OCI-LY1 (cell line): ENCODE results near the gene NUDT9.

Experiments used
- H2AFZ ChIP-seq: fragments of 200-600 bp; sonication (generic), shearing (Covaris generic); 2 replicates; pipeline ENCODE4 v1.6.0; 2014; ENCODE audit warnings: antibody characterized with exemption, mild to moderate bottlenecking, low read length
- H3F3A ChIP-seq: fragments of 200-600 bp; sonication (generic), shearing (Covaris generic); 2 replicates; pipeline ENCODE4 v1.6.0; 2014; ENCODE audit warnings: mild to moderate bottlenecking, antibody characterized with exemption, low read length, moderate library complexity; ENCODE audit not compliant: insufficient read depth
- H3K27ac ChIP-seq: fragments of 200-600 bp; sonication (generic); 2 replicates; pipeline ENCODE4 v1.5.1; 2014; ENCODE audit warnings: low read length, mixed run types, mild to moderate bottlenecking, low read depth; ENCODE audit not compliant: poor library complexity, severe bottlenecking
- H3K27me3 ChIP-seq: fragments of 200-600 bp; sonication (generic); 2 replicates; pipeline ENCODE4 v1.6.0; 2014; ENCODE audit warnings: antibody characterized with exemption, mild to moderate bottlenecking, low read length, moderate library complexity; ENCODE audit not compliant: insufficient read depth
- H3K36me3 ChIP-seq: fragments of 200-600 bp; sonication (generic); 2 replicates; pipeline ENCODE4 v1.6.1; 2014; ENCODE audit warnings: mild to moderate bottlenecking, antibody characterized with exemption, low read length, moderate library complexity, mixed read lengths; ENCODE audit not compliant: insufficient read depth
- H3K4me1 ChIP-seq: fragments of 200-600 bp; sonication (generic); 2 replicates; pipeline ENCODE4 v1.5.1; 2014; ENCODE audit warnings: mild to moderate bottlenecking, low read length, moderate library complexity; ENCODE audit not compliant: insufficient read depth, severe bottlenecking
- H3K4me2 ChIP-seq: fragments of 200-600 bp; sonication (generic), shearing (Covaris generic); 2 replicates; pipeline ENCODE4 v1.6.1; 2014; ENCODE audit warnings: low read length
- H3K4me3 ChIP-seq: fragments of 200-600 bp; sonication (generic); 2 replicates; pipeline ENCODE4 v1.5.1; 2014; ENCODE audit warnings: low read length, low read depth, mild to moderate bottlenecking, mixed read lengths; ENCODE audit not compliant: poor library complexity, severe bottlenecking
- H3K79me2 ChIP-seq: fragments of 200-600 bp; shearing (Covaris generic); 2 replicates; pipeline ENCODE4 v1.6.1; 2016; ENCODE audit warnings: mixed run types, low read length, mixed read lengths; ENCODE audit not compliant: insufficient read depth
- H3K9ac ChIP-seq: fragments of 200-600 bp; sonication (generic), shearing (Covaris generic); 2 replicates; pipeline ENCODE4 v1.6.1; 2014; ENCODE audit warnings: mild to moderate bottlenecking, low read length, mixed read lengths
- H3K9me2 ChIP-seq: fragments of 200-600 bp; sonication (generic), shearing (Covaris generic); 2 replicates; pipeline ENCODE4 v1.6.1; 2014; ENCODE audit warnings: low read depth, mild to moderate bottlenecking, low read length, mixed read lengths
- H3K9me3 ChIP-seq: fragments of 200-600 bp; shearing (Covaris generic); 2 replicates; pipeline ENCODE4 v1.6.1; 2014; ENCODE audit warnings: low read length, mixed read lengths
- H4K20me1 ChIP-seq: fragments of 200-600 bp; sonication (generic), shearing (Covaris generic); 2 replicates; pipeline ENCODE4 v1.6.0; 2016; ENCODE audit warnings: mild to moderate bottlenecking, low read length; ENCODE audit not compliant: insufficient read depth
- EZH2 ChIP-seq: fragments of 200-600 bp; sonication (generic), shearing (Covaris generic); IDR thresholded peaks from 2 replicates; pipeline ENCODE4 v1.8.0; 2017; ENCODE audit warnings: borderline replicate concordance, mixed run types, mild to moderate bottlenecking, antibody characterized with exemption, low read length, moderate library complexity, mixed read lengths
- TF ChIP-seq, protein P1 (sequence below): fragments of 200-600 bp; sonication (generic), shearing (Covaris generic); IDR thresholded peaks from 2 replicates; pipeline ENCODE4 v1.5.1; 2017; ENCODE audit warnings: mild to moderate bottlenecking, antibody characterized with exemption, low read length, moderate library complexity, mixed read lengths

The NUDT9 gene

GRCh38 chr4:87498446-87498900 lies 76.1 kb downstream of the NUDT9 start:
- H3K9me2 ChIP-seq, result no peaks in the 10 kb centered on the region
- no peaks in the 10 kb centered on the region for H4K20me1 ChIP-seq
- H3K9ac ChIP-seq, result no peak overlapping the region
- no peak overlapping the region for H2AFZ ChIP-seq
- H3K27ac ChIP-seq, result no peak overlapping the region
- TF ChIP-seq, protein P1, sequence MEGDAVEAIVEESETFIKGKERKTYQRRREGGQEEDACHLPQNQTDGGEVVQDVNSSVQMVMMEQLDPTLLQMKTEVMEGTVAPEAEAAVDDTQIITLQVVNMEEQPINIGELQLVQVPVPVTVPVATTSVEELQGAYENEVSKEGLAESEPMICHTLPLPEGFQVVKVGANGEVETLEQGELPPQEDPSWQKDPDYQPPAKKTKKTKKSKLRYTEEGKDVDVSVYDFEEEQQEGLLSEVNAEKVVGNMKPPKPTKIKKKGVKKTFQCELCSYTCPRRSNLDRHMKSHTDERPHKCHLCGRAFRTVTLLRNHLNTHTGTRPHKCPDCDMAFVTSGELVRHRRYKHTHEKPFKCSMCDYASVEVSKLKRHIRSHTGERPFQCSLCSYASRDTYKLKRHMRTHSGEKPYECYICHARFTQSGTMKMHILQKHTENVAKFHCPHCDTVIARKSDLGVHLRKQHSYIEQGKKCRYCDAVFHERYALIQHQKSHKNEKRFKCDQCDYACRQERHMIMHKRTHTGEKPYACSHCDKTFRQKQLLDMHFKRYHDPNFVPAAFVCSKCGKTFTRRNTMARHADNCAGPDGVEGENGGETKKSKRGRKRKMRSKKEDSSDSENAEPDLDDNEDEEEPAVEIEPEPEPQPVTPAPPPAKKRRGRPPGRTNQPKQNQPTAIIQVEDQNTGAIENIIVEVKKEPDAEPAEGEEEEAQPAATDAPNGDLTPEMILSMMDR, result no peak
- no peak for TF ChIP-seq EZH2
- no peaks in the 10 kb centered on the region for H3K4me1 ChIP-seq
- no peaks in the 10 kb centered on the region for H3K79me2 ChIP-seq
- no peak overlapping the region for H3K4me2 ChIP-seq
- no peak overlapping the region for H3K4me3 ChIP-seq
- no peaks in the 10 kb centered on the region for H3F3A ChIP-seq
- H3K9me3 ChIP-seq, result no peaks in the 10 kb centered on the region
- no peaks in the 10 kb centered on the region for H3K36me3 ChIP-seq
- no peaks in the 10 kb centered on the region for H3K27me3 ChIP-seq

GRCh38 chr4:87499403-87500091 lies 77.2 kb downstream of the NUDT9 start:
- Histone ChIP-seq H3F3A (no peaks in the 10 kb centered on the region), H3K79me2 (no peaks in the 10 kb centered on the region), H3K36me3 (no peaks in the 10 kb centered on the region), H4K20me1 (no peaks in the 10 kb centered on the region), H3K9ac (no peak overlapping the region), H3K27ac (no peak overlapping the region), H3K4me1 (no peaks in the 10 kb centered on the region), H3K4me3 (no peak overlapping the region), H3K9me2 (no peaks in the 10 kb centered on the region), H3K9me3 (no peaks in the 10 kb centered on the region), H3K4me2 (no peak overlapping the region), H2AFZ (no peak overlapping the region), H3K27me3 (no peaks in the 10 kb centered on the region)
- TF ChIP-seq, protein P1, result no peak
- no peak for TF ChIP-seq EZH2

- TF ChIP-seq, protein P1, result no peak
- no peak for TF ChIP-seq EZH2
- Histone ChIP-seq H3K9me3 (no peaks in the 10 kb centered on the region), H3K27ac (no peak overlapping the region), H3K4me3 (no peak overlapping the region), H2AFZ (no peak overlapping the region), H3F3A (no peaks in the 10 kb centered on the region), H3K9me2 (no peaks in the 10 kb centered on the region), H3K4me2 (no peak overlapping the region), H4K20me1 (no peaks in the 10 kb centered on the region), H3K79me2 (no peaks in the 10 kb centered on the region), H3K9ac (no peak overlapping the region), H3K4me1 (no peaks in the 10 kb centered on the region), H3K36me3 (no peaks in the 10 kb centered on the region), H3K27me3 (no peaks in the 10 kb centered on the region)
Observed at GRCh38 chr4:87500092-87500462, 77.7 kb downstream of the NUDT9 start.
